NCI-H2029 (cell line): ENCODE measurements around the gene ZNF407.
"Not testable (repeated sequence)": the region's sequence is repeated elsewhere in the genome, so short reads cannot be mapped to it uniquely, and the experiment has no call there.

ENCODE experiments used
- DNase-seq: peaks from one replicate; lab custom pipeline; 2025; lab: John Stamatoyannopoulos, UW

Gene ZNF407

GRCh38 chr18:74597662-74598349 is at the start of gene ZNF407:
Gene ZNF407, plus strand, starts transcription at chr18:74597870. Its CDS starts 33,150 bp downstream, at chr18:74631020.
- DNase-seq, result peak; percentile 66

- no peak for DNase-seq
Measured at GRCh38 chr18:74549591-74550104, 48.0 kb upstream of the ZNF407 start.

- no peak for DNase-seq
Measured at GRCh38 chr18:74550886-74551285, 46.8 kb upstream of the ZNF407 start.

GRCh38 chr18:74551452-74551851 is 46.2 kb upstream of the ZNF407 start:
- DNase-seq, result no peak

GRCh38 chr18:74551936-74552555 is 45.6 kb upstream of the ZNF407 start:
- peak; percentile 25 for DNase-seq

GRCh38 chr18:74556126-74556525 is 41.5 kb upstream of the ZNF407 start:
- DNase-seq, result no peak

- no peak for DNase-seq
Measured at GRCh38 chr18:74558096-74558495, 39.6 kb upstream of the ZNF407 start.

GRCh38 chr18:74562131-74562730 is 35.4 kb upstream of the ZNF407 start:
- no peak for DNase-seq

- DNase-seq, result no peak
Measured at GRCh38 chr18:74562775-74563174, 34.9 kb upstream of the ZNF407 start.

- DNase-seq, result no peak
Measured at GRCh38 chr18:74563999-74564398, 33.7 kb upstream of the ZNF407 start.

GRCh38 chr18:74565164-74565563 is 32.5 kb upstream of the ZNF407 start:
- DNase-seq, result not testable (repeated sequence)

- not testable (repeated sequence) for DNase-seq
Measured at GRCh38 chr18:74565993-74566392, 31.7 kb upstream of the ZNF407 start.

GRCh38 chr18:74567822-74568221 is 29.8 kb upstream of the ZNF407 start:
- no peak for DNase-seq

GRCh38 chr18:74569401-74569800 is 28.3 kb upstream of the ZNF407 start:
- no peak for DNase-seq

- DNase-seq, result no peak
Measured at GRCh38 chr18:74570266-74570665, 27.4 kb upstream of the ZNF407 start.

GRCh38 chr18:74571895-74572680 is 25.6 kb upstream of the ZNF407 start:
- DNase-seq, result no peak

- DNase-seq, result no peak
Measured at GRCh38 chr18:74573053-74573452, 24.6 kb upstream of the ZNF407 start.

GRCh38 chr18:74574916-74575315 is 22.8 kb upstream of the ZNF407 start:
- no peak for DNase-seq

GRCh38 chr18:74577019-74577418 is 20.7 kb upstream of the ZNF407 start:
- no peak for DNase-seq

GRCh38 chr18:74579496-74580065 is 18.1 kb upstream of the ZNF407 start:
- DNase-seq, result no peak

GRCh38 chr18:74582642-74583041 is 15.0 kb upstream of the ZNF407 start:
- no peak for DNase-seq

- no peak for DNase-seq
Measured at GRCh38 chr18:74587441-74587840, 10.2 kb upstream of the ZNF407 start.
